HG03139 (cell line): Measurements from ENCODE around the gene SNX18.

ENCODE experiments used
- ATAC-seq: cut with Tn5 transposase; IDR thresholded peaks from one replicate; pipeline ENCODE4 v1.9.1; 2021; ENCODE audit not compliant: unreplicated experiment

The SNX18 gene

DNA sequence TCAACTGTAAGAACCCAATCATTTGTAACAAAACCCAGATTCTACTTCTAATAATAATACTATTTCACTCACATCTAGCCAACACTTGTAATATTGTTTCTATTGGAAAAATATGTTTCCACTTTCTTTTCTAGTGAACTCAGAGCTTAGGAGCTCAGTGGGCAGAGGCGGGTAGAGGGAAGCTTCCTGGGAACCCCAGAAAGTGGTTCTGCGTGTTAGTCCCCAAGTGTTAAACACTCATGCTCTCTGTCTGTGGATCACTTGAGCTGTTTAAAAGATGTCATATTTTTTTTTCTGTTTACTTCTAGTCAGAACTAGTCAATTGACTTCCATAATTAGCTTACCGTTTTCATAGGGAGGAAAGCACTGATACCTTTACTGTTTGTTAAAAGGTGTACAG is 20.6 kb downstream of the SNX18 start:
- ATAC-seq: no peak

DNA sequence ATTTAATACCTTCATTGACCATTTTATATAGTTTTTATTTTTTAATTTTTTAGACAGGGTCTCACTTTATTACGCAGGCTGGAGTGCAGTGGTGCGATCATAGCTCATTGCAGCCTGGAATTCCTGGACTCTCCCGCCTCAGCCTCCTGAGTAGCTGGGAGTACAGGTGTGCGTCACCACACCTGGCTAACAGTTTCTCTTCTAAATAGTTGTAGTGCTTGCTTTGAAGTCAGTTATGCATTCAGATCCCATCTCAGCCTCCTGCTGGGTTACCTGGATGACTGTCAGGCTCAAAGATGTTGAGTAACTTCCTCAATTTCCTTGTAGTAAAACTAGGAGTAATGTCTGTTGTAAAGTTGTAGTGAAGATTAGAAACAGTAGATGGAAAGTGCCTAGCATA is 21.4 kb downstream of the SNX18 start:
- ATAC-seq: no peak

DNA sequence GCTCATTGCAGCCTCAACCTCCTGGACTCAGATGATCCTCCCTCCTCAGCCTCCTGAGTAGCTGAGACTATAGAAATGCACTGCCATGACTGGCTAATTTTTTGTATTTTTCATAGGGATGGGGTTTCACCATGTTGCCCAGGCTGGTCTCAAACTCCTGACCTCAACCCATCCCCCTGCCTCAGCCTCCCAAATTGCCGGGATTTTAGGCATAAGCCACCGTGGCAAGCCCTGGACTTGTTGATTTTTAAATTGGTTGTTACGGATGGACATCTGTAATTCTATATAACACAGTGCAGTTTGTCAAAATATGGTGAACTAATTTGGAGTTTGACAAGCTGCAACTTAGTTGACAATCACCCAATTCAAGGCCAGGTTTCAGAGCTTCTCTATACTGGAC is 22.7 kb downstream of the SNX18 start:
- no peak for ATAC-seq

- ATAC-seq: no peak
Measured at GRCh38 chr5:54541823-54542783, 24.5 kb downstream of the SNX18 start.

DNA sequence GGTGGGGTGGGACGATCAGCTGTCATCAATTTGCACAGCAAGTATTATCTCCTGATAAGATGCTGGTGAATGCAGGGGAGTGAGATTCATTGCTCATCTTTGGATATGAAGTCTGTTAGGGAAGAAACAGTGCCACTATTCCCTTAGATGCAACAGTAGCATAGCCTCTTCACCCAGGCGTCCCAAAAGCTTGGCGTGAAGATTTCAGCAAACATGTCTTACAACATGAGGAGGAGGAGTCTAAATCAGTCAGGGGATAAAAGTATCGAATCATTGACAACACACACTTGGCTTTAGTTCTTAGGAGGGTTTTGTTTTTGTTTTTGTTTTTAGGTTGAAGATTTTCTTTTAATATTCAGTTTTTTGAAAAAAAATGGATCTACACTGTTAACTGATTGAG is 26.5 kb downstream of the SNX18 start:
- ATAC-seq: no peak

GRCh38 chr5:54545796-54546195 is 28.2 kb downstream of the SNX18 start:
- ATAC-seq: no peak

DNA sequence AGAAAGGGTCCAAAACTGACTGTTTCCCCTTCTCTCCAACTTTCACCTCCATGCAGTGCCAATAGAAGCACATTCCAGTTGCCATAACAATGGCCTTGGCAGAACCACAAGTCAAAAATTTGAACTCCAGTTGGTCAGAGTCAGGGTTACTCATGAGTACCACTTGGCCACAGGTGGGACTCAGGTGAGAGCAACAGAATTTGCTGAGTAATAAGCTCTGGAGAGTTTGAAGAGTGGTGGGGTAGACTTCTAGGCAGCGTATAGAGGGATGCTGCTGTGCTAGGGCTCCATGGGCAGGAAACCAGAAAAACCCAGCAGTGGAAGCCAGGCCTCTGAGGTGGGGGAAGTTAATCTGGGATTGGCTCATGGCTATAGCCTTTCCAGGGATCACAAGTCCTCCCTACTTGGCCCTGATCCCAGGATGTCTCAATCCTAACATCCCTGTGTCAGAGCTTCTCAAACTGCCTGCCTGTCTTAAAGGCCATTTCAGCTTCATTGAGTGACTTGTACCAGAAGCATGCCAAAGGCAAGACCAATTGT is 30.2 kb downstream of the SNX18 start:
- no peak for ATAC-seq

GRCh38 chr5:54548565-54548964 is 31.0 kb downstream of the SNX18 start:
- ATAC-seq: no peak

- ATAC-seq: no peak
Measured at GRCh38 chr5:54551292-54551691, 33.7 kb downstream of the SNX18 start.

DNA sequence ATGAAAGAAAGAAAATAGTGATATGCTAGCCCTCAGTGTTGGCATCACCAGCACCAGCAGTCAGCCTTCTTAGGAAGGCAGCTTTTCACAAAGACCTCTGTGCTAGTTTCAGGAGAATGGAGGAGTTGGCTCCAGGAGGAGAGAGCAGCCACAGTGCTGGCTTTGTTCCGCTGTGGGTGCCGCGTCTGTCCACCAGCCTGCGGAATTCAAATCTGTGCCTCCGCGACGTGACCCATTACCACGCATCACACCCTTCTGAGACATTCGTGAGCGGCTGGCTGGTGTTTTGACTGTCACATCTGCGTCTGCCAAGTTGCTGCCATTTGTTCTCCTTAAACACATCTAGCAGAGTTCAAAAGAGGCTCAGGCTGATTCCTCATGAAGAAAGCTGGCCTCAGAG is 34.4 kb downstream of the SNX18 start:
- no peak for ATAC-seq

- no peak for ATAC-seq
Measured at GRCh38 chr5:54552446-54552845, 34.9 kb downstream of the SNX18 start.

DNA sequence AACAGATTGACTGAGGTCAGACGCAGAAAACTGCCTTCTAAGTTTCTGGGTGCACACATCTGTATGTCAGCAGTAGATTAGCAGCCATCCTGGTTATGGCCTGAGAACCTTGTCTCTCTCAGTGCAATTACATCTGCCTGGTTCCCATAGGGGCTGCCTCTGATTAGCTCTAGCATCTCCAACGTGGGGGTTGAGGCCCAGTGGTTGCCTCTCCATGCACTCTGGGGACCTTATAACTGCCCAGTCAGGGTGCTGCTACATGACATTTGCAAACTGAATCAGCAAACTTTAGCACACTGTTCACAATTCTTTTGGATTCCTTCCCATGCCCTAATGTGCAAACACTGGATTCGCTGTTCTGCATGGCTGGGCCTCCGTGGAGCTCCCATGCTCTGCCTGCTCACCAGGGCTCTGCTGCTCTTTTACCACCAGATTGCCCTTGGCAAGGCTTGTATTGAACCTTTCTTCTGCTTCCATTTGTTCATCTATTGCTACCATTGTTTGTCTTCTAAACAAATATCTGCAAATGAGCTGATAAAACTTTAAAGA is 36.2 kb downstream of the SNX18 start:
- ATAC-seq: no peak

GRCh38 chr5:54556141-54556540 is 38.6 kb downstream of the SNX18 start:
- no peak for ATAC-seq

GRCh38 chr5:54558362-54558761 is 40.8 kb downstream of the SNX18 start:
- ATAC-seq: no peak

- ATAC-seq: no peak
Measured at GRCh38 chr5:54561651-54562050, 44.1 kb downstream of the SNX18 start.

DNA sequence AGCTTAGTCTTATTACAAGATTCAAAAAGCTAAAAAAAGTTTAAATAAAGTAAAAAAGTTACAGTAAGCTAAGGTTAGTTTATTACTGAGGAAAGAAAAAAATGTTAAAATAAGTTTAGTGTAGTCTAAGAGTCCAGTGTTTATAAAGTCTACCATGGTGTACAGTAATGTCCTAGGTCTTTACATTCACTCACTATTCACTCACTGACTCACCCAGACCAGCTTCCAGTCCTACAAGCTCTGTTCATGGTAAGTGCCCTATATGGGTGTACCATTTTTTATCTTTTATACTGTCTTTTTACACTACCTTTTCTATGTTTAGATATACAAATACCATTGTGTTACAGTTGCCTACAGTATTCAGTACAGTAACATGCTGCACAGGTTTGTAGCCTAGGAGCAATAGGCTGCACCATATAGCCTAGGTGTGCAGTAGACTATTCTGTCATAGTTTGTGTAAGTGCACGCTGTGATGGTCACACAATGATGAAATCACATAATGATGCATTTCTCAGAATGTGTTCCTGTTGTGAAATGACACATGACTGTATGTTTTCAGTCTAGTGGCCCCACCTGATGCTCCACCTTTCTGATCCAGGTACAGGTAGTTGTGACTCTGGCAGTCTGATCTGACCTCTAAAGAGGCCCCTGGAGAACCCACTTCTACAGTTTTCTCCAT is 45.7 kb downstream of the SNX18 start:
- no peak for ATAC-seq

DNA sequence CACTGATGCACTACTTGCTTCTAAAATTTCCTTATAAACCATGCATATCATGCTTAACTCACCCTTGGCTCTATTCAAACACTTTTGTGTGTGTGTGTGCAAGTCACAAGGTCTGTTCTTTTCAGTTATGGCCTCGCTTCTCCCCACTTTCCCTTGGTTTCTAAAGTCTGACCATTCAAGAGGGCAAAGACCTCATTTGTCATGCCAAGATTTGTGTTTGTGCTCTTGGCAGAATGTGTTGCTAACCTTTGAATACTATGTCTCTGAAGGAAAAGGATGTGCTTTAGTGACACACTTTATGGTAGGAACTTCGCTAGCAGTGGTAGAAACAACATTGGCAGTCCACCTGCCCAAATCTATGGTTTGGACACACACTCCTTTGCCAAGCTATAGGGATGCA is 50.4 kb downstream of the SNX18 start:
- no peak for ATAC-seq

DNA sequence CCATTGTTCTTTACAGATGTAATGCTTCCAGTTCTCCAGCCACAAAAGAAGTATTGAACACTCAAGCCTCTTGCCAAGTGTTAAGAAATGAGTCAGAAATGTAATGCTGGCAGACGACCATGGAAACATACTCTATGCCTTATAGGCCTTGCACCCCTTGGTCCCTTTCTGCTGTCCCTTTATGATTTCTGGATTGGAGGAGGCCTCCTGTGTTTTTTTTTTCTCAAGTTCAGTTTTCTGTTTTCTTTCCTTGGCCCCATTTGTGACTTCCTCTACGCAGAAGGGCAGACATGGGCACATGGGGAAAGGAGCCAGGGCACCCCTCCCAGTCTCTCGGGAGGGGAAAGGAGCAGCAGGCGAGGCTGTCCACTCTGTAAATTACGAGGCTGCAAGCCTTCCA is 53.4 kb downstream of the SNX18 start:
- ATAC-seq: no peak

DNA sequence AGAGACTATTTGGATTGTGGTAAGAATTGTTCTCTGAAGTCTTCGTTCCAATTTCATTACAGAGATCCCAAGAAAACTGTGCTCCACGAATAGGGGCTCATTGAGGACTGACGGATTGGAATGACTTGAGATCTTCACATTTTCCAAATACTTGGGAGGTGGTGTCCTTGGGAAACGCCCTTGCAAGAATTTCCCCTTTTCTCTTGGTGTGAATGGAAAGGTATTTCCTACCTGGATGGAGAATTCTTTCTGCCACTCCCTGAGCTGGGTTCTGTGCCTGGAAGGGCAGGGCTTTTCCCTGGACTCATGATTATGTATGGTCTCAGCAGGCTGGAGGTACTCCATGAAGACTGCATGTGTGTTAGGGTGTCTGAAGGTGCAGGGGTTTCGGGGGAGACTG is 53.9 kb downstream of the SNX18 start:
- no peak for ATAC-seq

GRCh38 chr5:54573812-54574489 is 56.4 kb downstream of the SNX18 start:
- ATAC-seq: no peak

DNA sequence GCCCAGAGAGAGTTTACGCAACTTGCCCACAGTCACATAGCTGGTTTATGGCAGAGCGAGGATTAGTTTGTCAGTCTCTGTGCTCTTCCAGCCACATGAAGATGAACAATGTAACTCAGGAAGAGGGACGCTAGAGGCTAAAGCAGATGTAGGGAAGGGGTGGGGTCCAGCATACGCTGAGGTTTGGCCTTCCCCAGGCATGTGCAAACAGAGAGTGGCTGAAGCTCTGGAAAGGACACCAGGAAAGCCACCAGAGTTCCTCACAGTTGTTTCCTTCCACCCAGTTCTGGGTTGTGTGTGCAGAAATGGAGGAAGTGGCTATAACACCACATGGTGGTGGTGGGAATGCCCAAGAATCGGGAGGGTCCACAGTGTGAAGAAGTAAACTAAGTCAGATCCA is 60.0 kb downstream of the SNX18 start:
- ATAC-seq: no peak
